DND-41 (cell line): ENCODE results near the gene NCKAP5L.

Experiments used
- CTCF ChIP-seq: IDR thresholded peaks from 2 replicates; pipeline ENCODE4 v1.5.1; 2012; ENCODE audit warnings: borderline replicate concordance, low read length, moderate library complexity, mild to moderate bottlenecking; ENCODE audit not compliant: poor library complexity, severe bottlenecking; ENCODE audit errors: extremely low read depth
- EZH2 ChIP-seq: IDR thresholded peaks from 3 replicates; pipeline ENCODE4 v1.6.1; 2012; ENCODE audit warnings: borderline replicate concordance, low read depth, mild to moderate bottlenecking, moderate library complexity, low read length, inconsistent platforms; ENCODE audit not compliant: severe bottlenecking

- TF ChIP-seq CTCF, result no peak
- no peak for TF ChIP-seq EZH2
Measured at GRCh38 chr12:49792181-49792970, 35.8 kb downstream of the NCKAP5L start.
